ENCODE data around the gene MAP2K5.

The MAP2K5 gene

DNA sequence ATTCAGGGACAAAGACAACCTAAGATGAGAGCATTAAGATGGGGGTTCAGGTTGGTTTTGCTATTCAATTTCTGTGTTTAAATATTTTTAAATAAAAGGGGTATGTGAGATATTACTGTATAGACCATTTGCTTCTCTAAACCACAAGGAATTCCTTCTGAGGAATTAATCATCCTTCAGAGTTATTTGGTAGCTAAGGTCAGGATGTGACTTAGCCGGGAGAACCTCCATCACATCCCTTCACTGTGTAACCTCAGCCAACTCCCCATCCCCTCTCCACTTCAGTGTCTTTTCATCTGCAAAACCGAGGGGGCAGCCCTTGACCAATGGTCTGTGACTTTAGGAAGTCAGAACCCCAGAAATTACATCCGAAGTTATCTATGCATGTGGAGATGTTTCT is 234.1 kb downstream of the MAP2K5 start:
- TF ChIP-seq, protein P1, sequence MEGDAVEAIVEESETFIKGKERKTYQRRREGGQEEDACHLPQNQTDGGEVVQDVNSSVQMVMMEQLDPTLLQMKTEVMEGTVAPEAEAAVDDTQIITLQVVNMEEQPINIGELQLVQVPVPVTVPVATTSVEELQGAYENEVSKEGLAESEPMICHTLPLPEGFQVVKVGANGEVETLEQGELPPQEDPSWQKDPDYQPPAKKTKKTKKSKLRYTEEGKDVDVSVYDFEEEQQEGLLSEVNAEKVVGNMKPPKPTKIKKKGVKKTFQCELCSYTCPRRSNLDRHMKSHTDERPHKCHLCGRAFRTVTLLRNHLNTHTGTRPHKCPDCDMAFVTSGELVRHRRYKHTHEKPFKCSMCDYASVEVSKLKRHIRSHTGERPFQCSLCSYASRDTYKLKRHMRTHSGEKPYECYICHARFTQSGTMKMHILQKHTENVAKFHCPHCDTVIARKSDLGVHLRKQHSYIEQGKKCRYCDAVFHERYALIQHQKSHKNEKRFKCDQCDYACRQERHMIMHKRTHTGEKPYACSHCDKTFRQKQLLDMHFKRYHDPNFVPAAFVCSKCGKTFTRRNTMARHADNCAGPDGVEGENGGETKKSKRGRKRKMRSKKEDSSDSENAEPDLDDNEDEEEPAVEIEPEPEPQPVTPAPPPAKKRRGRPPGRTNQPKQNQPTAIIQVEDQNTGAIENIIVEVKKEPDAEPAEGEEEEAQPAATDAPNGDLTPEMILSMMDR (conservative IDR thresholded peaks at IDR 0.05), result no peak
- TF ChIP-seq ZFX (IDR thresholded peaks at IDR 0.05), result no peak

GRCh38 chr15:67777071-67777470 is 234.6 kb downstream of the MAP2K5 start:
- no peak for TF ChIP-seq ZFX (IDR thresholded peaks at IDR 0.05)
- TF ChIP-seq, protein P1 (conservative IDR thresholded peaks at IDR 0.05), result no peak
- H3K27ac ChIP-seq, result no peak overlapping the region

More for the DNA sequence above, 234.1 kb downstream of the MAP2K5 start:
- no peak overlapping the region for H3K27ac ChIP-seq

DNA sequence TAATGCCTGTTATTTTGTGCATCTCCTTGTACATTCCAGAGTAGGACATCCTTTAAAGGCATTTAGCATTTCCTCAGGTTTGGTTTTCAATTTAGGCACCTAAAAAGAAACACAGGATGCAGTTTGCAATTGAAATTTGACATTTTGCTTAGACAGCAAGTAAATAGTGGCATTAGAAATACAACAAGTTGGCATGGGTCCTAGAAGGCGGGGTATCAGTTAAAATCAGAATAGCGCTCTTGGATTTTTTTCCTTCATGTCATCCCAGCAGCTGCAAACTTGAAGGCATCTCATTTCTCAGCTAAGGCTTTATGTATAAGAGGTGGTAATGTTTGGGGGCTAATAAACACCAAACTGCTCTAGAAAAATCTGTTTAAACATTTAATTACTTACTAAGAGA is 235.3 kb downstream of the MAP2K5 start:
- H3K27ac ChIP-seq, result no peak overlapping the region
- TF ChIP-seq, protein P1 (conservative IDR thresholded peaks at IDR 0.05), result no peak
- no peak for TF ChIP-seq ZFX (IDR thresholded peaks at IDR 0.05)

- no peak overlapping the region for H3K27ac ChIP-seq
- TF ChIP-seq, protein P1 (conservative IDR thresholded peaks at IDR 0.05), result no peak
These were observed 236.6 kb downstream of the MAP2K5 start for GRCh38 chr15:67778968-67779548.

GRCh38 chr15:67779549-67780111 is 237.1 kb downstream of the MAP2K5 start:
- no peak overlapping the region for H3K27ac ChIP-seq
- TF ChIP-seq, protein P1 (conservative IDR thresholded peaks at IDR 0.05), result no peak
- TF ChIP-seq ZFX (IDR thresholded peaks at IDR 0.05), result no peak

GRCh38 chr15:67781061-67781460 is 238.6 kb downstream of the MAP2K5 start:
- TF ChIP-seq, protein P1 (conservative IDR thresholded peaks at IDR 0.05), result no peak
- no peak for TF ChIP-seq ZFX (IDR thresholded peaks at IDR 0.05)
- H3K27ac ChIP-seq, result no peak overlapping the region

DNA sequence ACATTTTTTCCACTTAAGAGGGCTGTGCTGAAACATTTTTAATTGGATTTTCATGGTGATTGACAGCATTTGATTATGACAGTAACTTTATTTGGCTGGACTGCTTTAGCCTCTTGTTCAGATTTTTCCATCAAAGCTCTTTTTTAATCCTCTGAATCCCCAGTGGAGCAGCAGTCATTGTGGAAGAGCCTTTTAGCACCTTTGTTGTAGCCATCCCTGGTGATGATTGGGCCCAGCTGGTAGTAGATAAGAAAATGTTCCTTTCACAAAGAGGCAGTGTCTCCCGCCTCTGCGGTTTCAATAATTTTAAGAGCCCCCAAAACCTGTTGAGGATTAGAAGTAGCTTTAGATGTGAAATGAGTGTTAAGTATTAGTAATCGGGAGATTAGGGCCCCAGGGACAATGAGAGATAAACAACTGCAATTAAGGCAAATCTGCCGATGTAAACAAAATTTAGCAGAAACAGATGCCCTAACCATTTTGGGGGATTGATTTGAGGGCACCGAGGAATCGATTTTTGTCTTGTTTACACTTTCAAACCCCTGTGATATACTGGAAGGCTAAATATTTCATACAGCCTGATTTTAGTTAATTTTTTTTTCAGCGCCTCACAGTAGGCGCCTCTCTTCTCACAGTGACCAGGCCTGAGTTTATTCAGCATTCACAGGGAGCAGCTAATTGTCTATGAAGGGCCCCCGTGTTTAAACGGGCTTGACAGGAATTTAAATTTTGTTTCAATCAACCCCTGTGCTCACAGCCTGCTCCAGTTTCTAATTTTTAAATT is 239.6 kb downstream of the MAP2K5 start:
- H3K27ac ChIP-seq, result no peak overlapping the region
- TF ChIP-seq, protein P1 (conservative IDR thresholded peaks at IDR 0.05), result no peak
- TF ChIP-seq ZFX (IDR thresholded peaks at IDR 0.05), result no peak
